Measurements from ENCODE around the gene SELENOI. TPM values are rescaled to one million over a fixed set of nuclear protein-coding genes. Genes with fewer than 3 reads are reported as not detected.
"Not testable (repeated sequence)": the region's sequence is repeated elsewhere in the genome, so short reads cannot be mapped to it uniquely, and the experiment has no call there.

SELENOI gene, protein sequence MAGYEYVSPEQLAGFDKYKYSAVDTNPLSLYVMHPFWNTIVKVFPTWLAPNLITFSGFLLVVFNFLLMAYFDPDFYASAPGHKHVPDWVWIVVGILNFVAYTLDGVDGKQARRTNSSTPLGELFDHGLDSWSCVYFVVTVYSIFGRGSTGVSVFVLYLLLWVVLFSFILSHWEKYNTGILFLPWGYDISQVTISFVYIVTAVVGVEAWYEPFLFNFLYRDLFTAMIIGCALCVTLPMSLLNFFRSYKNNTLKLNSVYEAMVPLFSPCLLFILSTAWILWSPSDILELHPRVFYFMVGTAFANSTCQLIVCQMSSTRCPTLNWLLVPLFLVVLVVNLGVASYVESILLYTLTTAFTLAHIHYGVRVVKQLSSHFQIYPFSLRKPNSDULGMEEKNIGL
- polyA plus RNA-seq (2013, experiment 1 of 2; ENCODE audit: insufficient read length), result 9.0 TPM
- polyA plus RNA-seq (2013, experiment 2 of 2; ENCODE audit: insufficient read length), result 8.2 TPM

DNA sequence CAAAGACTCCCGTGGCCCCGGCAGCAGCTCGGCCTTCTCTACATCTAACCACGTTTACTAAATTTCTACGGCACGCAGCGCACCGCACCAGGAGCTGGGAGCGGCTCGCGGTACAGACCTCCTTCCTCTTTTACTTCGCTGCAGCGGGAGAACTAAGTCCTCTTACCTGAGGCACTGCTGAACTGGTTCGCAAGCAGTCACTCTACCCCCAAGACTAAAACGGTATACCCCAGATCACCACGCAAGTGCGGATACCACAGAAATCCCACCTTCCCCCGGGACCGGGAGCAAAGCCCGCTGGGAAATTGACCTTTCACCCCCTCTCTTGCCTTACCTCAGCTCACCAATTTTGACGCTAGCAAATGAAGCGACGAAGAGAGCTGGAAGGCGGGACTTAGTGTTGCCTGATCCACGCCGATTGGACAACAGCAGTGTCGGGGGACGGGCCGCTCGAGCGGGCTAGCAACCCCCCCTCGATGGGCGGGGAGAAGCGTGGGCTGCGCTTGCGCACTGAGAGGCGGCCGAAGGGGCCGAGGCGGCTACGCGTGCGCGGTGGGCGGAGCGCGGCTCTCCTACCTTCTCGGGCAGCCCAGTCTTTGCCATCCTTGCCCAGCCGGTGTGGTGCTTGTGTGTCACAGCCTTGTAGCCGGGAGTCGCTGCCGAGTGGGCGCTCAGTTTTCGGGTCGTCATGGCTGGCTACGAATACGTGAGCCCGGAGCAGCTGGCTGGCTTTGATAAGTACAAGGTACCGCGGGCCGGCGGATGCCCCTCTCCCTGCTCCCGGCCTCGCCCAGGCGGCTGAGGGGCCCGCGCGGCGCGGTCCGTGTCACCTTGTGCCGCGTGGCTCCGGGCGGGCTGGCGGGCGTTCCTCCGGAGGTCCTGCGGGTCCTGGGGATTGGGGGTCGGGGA, at the start of gene SELENOI:
Gene SELENOI, plus strand, starts transcription at position 599 of the 909 bp plus-strand sequence. Its CDS starts 90 bp downstream, at position 689.
- peak; percentile 99 for DNase-seq

DNA sequence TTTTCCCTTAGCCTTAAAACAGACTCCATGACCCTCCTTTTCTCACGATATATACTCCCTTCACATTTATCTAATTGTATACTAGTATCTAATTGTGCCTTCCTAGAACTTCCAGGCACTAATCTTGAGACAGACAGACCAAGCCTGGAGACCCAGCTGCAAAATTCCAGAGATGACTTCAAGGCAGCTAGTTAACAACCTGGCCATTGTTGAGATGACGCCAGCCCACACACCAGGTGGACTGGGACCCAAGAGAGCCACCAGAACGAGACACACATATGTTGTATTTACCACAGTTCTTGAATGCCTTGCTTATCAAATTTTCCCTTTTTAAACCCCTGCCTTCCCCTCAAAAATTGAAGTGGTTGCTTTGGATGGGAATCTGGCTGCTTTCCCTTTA, 48.9 kb upstream of the SELENOI start:
- no peak for DNase-seq

GRCh38 chr2:26298286-26298637, 47.7 kb upstream of the SELENOI start:
- DNase-seq, result no peak

- peak; percentile 48 for DNase-seq
Observed at GRCh38 chr2:26298638-26299393, 47.1 kb upstream of the SELENOI start.

- peak; percentile 67 for DNase-seq
Observed at GRCh38 chr2:26299471-26300101, 46.4 kb upstream of the SELENOI start.

GRCh38 chr2:26300234-26300925, 45.6 kb upstream of the SELENOI start:
- peak; percentile 22 for DNase-seq

DNA sequence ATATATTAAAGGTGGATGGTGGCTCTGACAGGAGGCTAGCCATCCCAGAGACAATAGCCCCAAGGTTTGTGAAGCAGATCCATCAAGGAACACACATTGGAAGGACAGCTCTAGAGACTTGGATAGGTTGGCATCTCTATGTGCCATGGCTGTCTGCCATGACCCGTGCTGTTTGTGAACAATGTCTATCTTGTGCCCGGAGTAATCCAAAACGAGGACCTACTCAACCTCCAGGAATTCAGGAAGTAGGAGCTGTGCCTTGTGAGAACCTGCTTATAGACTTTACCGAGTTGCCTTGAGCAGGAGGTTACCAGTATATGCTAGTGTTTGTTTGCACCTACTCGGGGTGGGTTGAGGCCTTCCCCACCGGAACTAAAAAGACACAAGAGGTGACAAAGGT, 43.1 kb upstream of the SELENOI start:
- no peak for DNase-seq

GRCh38 chr2:26305094-26305493, 40.8 kb upstream of the SELENOI start:
- not testable (repeated sequence) for DNase-seq

DNA sequence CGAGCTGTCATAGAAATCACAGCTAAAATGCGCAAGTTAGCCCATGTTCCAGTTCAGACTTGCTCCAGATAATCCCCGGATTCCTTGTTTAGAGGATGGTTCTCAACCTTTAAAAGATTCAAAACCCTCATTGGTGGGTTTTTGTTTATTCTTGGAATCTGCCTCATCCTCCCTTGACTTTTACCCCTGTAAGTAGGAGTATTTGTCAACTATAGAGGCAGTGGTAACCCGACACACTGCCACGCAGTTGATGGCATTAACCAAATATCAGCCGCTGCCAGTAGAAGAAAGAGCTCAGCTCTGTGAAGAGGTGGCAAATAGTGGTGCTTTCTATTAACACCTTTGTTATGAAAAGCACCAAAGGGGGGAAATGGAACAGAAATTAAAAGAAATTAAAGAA, 40.4 kb upstream of the SELENOI start:
- no peak for DNase-seq

GRCh38 chr2:26309921-26310320, 36.0 kb upstream of the SELENOI start:
- DNase-seq, result no peak

- DNase-seq, result no peak
Observed at GRCh38 chr2:26312471-26312870, 33.5 kb upstream of the SELENOI start.

DNA sequence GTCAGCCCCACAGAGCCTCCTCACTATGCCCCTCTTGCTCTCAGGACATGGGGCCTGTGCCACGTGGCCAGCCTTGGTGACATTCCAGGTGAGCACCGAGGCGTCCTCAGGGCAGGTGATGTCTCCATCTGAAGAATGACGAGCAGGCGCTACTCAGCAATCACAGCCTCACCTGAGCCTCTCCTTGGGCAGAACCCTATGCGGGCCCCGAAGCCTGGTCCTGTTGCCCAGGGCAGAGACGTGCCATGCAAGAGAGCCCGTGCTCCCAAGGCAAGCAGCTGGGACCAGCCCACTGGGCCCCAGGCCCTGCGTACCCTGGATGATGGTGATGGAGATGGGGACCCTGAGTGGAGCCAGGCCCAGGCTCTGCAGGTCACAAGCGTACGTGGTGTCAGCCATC, 32.5 kb upstream of the SELENOI start:
- DNase-seq, result no peak

DNA sequence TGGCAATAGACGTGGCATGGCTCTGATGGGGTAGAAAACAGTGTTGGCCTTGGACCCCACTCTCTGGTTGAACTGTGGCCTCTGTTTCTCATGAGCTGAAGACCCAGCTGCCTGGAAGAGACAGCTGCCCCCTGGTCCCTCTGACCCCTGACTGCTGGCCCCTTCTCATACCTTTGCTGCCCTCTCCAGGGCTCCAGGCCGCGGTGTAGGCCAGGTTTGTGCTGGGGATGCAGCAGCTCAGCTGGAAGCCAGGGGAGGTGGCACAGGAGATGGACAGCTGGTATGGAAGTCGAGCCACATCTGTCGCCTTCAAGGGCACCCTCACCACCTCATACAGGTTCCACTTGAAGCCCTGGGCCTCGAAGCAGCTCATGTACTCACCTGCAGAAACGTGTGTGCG, 31.7 kb upstream of the SELENOI start:
- DNase-seq, result no peak

DNA sequence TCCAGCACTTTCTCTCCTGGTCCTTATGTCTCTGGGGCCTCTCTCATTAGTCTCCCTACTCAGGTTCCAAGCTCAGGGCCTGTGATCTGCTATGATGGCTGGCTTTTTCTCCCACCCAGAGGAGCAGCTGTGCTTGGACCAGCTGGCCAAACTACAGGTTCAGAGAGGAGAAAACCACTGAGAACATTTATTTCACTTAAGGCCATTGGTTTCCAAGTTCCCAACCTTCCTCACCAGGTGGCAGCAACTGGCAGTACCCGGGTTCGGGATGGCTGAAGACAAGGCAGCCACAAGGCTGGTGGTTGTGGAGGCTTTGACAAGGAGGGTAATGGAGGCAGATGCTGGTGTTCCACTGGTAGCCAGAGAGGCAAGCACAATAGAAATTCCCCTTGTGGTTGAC, 29.9 kb upstream of the SELENOI start:
- no peak for DNase-seq

DNA sequence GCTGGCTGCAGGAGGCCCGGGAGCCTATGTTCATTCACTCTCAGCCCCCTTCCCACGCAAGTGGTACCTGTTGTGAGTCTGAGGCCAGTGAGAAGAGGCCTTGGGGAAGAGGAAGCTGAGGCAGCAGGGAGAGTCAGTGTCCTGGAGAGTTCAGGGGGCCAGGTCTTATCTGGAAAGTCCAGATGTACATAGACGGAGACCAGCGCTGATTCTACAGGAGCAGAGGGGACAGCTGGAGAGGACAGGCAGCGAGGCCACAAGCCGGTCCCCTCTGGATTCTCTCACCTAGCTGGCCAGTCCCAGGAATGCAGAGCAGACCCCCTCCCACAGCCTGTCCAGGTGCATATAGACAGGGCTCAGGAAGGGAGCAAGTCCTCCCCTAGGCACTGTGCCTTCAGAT, 29.1 kb upstream of the SELENOI start:
- DNase-seq, result no peak

- no peak for DNase-seq
Observed at GRCh38 chr2:26317377-26318105, 28.4 kb upstream of the SELENOI start.

- no peak for DNase-seq
Observed at GRCh38 chr2:26318950-26319349, 27.0 kb upstream of the SELENOI start.

DNA sequence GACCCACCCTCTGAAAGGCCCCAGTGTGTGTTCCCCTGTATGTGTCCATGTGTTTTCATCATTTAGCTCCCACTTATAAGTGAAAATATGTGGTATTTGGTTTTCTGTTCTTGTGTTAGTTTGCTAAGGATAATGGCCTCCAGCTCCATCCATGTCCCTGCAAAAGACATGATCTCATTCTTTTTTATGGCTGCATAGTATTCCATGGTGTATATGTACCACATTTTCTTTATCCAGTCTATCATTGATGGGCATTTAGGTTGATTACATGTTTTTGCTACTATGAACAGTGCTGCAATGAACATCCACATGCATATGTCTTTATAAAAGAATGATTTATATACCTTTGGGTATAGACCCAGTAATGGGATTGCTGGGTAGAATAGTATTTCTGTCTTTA, 21.5 kb upstream of the SELENOI start:
- DNase-seq, result not testable (repeated sequence)

GRCh38 chr2:26324903-26325302, 21.0 kb upstream of the SELENOI start:
- no peak for DNase-seq

DNA sequence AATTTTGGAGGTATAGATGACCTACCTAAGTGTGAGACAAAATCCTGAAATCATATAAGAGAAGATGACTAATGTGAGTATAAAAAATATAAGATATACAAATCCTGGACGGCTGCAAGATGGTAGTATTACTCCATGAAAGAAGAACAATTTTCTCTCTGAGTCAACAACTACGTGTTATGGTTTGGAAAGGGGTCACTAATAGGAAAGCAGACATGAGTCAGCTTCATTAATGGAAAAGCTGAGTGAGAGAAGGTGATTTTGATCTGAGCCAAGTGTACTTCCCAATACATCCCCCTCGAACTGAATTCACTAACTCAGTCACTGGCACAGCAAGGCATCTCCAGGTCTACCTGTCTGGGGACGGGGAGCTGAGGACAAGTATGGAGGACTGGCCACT, 20.1 kb upstream of the SELENOI start:
- peak; percentile 26 for DNase-seq

- DNase-seq, result no peak
Observed at GRCh38 chr2:26326514-26326913, 19.4 kb upstream of the SELENOI start.
